ENCODE results near the gene ALPK1. TPM values are rescaled to one million over a fixed set of nuclear protein-coding genes. Genes with fewer than 3 reads are reported as not detected.
A peak's percentile ranks its signal among the peaks of the same experiment; 100 is the strongest.

ALPK1 gene
- total and polyA plus RNA-seq, 2 of the 4 experiments (the other 2 are of a cell fraction), result 3.3 to 7.9 TPM

DNA sequence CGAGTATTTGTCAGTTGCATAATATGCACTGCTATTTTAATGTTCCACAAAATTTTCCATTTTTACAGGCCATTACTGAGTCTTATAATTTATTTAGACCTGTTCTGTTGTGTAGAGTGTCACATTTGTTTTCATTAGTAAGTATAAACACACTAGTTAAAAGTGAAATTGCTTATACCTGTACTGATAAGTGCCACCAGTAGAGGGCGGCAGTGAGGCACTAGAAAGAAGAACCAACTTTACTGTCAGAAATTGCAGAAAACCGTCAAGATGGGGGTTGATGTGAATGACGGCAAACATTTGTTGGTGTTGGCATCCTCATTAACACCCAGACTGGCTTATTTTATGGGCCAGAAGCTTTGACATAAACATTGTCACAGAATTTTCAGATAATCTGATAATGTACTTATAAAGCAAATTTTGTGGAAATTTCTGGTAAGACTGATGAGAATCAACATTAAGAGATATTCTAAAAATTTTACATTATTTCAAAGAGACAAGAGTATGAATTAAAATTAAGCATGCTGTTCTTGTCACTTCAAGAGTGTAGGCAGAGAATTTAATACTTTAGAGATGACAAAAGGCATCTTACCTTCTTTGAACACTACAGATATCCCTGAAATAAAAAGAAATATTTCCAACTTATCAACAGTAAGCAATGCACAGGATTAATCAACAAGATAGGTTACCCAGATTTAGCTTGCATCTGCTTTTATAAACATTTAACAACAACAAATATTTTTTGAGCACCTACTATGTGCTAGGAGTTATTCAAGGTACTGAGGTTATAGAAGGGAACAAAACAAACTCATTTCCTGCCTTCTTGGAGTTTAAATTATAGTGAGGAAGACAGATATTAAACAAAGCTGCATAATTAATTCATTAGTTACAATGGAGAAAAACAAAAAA is 24.9 kb downstream of the ALPK1 start:
- no peak overlapping the region for H3K14ac ChIP-seq (replicated peaks; ENCODE audit: low read depth, low read length)
- no peak overlapping the region for H3K4me3 ChIP-seq (ENCODE audit: insufficient read depth, low read depth, low read length)
- H4K5ac ChIP-seq (ENCODE audit: low read depth, low read length), result no peak overlapping the region
- H3K4me2 ChIP-seq (ENCODE audit: low read depth, low read length), result 0 out of 2 replicates have a peak overlapping the region, but pooled peaks have one; percentile 46
- ChIA-PET CTCF (interaction anchor here (0.6 to 1.0 kb wide), 4 partner anchors 10 to 285 kb away, joined by 3 to 5 read pairs (median 3); partner anchors contain the start of gene ALPK1), POLR2A (ENCODE audit: unreplicated experiment) (no interaction called here)
- H3K4me1 ChIP-seq (ENCODE audit: control insufficient read depth, insufficient read depth, low read length), result no peaks in the 10 kb centered on the region
- ATAC-seq (ENCODE audit: low read depth), result peak; percentile 85
- dilution Hi-C loops (cut with HindIII; ENCODE audit: low sequenced_read_pairs, unreplicated experiment) (no loop called here), in situ Hi-C loops (cut with MboI; ENCODE audit: low sequenced_read_pairs) (no loop called here), intact Hi-C loops (cut with micrococcal nuclease) (loop anchor here (1.0 kb wide), 1 partner anchor 223 kb away; no protein-coding TSS in a partner anchor)
- no peak overlapping the region for H2BK15ac ChIP-seq (ENCODE audit: low read depth, low read length)
- no peaks in the 10 kb centered on the region for H4K20me1 ChIP-seq (ENCODE audit: insufficient read depth, low read length)
- H3K27me3 ChIP-seq (ENCODE audit: control insufficient read depth, insufficient read depth, low read length), result no peaks in the 10 kb centered on the region
- H2AFZ ChIP-seq (replicated peaks; ENCODE audit: low read length, poor library complexity), result no peak overlapping the region
- no peak overlapping the region for H2BK120ac ChIP-seq (ENCODE audit: low read depth, low read length)
- H3K23ac ChIP-seq (ENCODE audit: low read depth, low read length), result no peak overlapping the region
- no peak overlapping the region for H3K9ac ChIP-seq (ENCODE audit: low read depth, low read length)
- H4K91ac ChIP-seq (ENCODE audit: insufficient read depth, low read depth, low read length), result no peak overlapping the region
- 0 out of 2 replicates have a peak, but pooled peaks cover 5% of the 10 kb centered on the region for H3K9me1 ChIP-seq (ENCODE audit: insufficient read depth, low read length)
- H2BK20ac ChIP-seq (ENCODE audit: low read depth, low read length), result no peak overlapping the region
- no peak overlapping the region for H3K4ac ChIP-seq (ENCODE audit: low read depth, low read length)
- DNase-seq, result peak; percentile 60
- peaks cover 4% of the 10 kb centered on the region for H3K36me3 ChIP-seq (ENCODE audit: control insufficient read depth, insufficient read depth, low read length)
- no CpG with 5 or more reads among the region's 4 CpGs for WGBS, 2 experiments (ENCODE audit: extremely low coverage in 2 of 2, insufficient read length in 1 of 2)
- BruUV-seq (replicated peaks), result no TSS peak
- H2BK5ac ChIP-seq (ENCODE audit: low read depth, low read length, poor library complexity, severe bottlenecking), result no peak overlapping the region
- H3K18ac ChIP-seq (ENCODE audit: low read depth, low read length), result no peak overlapping the region
- no peak overlapping the region for H4K8ac ChIP-seq (ENCODE audit: low read depth in 2 of 2, low read length in 2 of 2)
- no peaks in the 10 kb centered on the region for H3K9me3 ChIP-seq (ENCODE audit: control insufficient read depth, insufficient read depth, low read length)
- H2AK5ac ChIP-seq (ENCODE audit: low read depth, low read length), result no peak overlapping the region
- H3K79me1 ChIP-seq (ENCODE audit: low read depth in 1 of 2, low read length in 2 of 2), result no peaks in the 10 kb centered on the region
- H3K56ac ChIP-seq (ENCODE audit: extremely low read depth, insufficient read depth, low read length), result no peak overlapping the region
- H3K27ac ChIP-seq (ENCODE audit: insufficient read depth, low read length), result no peak overlapping the region
- H2AK9ac ChIP-seq (replicated peaks; ENCODE audit: low read depth, low read length, poor library complexity), result no peak overlapping the region
- TF ChIP-seq MAFK (IDR thresholded peaks at IDR 0.05; ENCODE audit: low read depth, low read length) (no peak), RCOR1 (IDR thresholded peaks at IDR 0.05; ENCODE audit: insufficient replicate concordance, low read length) (no peak), BHLHE40 (IDR thresholded peaks at IDR 0.05; ENCODE audit: low read depth, low read length) (no peak), SMC3 (IDR thresholded peaks at IDR 0.05; ENCODE audit: low read depth, low read length) (peak; percentile 65), POLR2A (IDR thresholded peaks at IDR 0.05; ENCODE audit: low read depth, low read length) (no peak), CEBPB (IDR thresholded peaks at IDR 0.05; ENCODE audit: low read depth, low read length) (no peak), MXI1 (IDR thresholded peaks at IDR 0.05; ENCODE audit: borderline replicate concordance, low read depth, low read length) (no peak), RFX5 (IDR thresholded peaks at IDR 0.05; ENCODE audit: low read depth, low read length) (no peak), CHD1 (IDR thresholded peaks at IDR 0.05; ENCODE audit: low read depth, low read length) (no peak), NFE2L2 (IDR thresholded peaks at IDR 0.05; ENCODE audit: low read depth, low read length) (no peak), RAD21 (IDR thresholded peaks at IDR 0.05; ENCODE audit: low read length) (peak; percentile 58), FOS (IDR thresholded peaks at IDR 0.05; ENCODE audit: low read depth, low read length) (no peak), MAZ (IDR thresholded peaks at IDR 0.05; ENCODE audit: borderline replicate concordance, low read depth, low read length) (no peak)
- TF ChIP-seq, protein P1, sequence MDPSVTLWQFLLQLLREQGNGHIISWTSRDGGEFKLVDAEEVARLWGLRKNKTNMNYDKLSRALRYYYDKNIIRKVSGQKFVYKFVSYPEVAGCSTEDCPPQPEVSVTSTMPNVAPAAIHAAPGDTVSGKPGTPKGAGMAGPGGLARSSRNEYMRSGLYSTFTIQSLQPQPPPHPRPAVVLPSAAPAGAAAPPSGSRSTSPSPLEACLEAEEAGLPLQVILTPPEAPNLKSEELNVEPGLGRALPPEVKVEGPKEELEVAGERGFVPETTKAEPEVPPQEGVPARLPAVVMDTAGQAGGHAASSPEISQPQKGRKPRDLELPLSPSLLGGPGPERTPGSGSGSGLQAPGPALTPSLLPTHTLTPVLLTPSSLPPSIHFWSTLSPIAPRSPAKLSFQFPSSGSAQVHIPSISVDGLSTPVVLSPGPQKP (IDR thresholded peaks at IDR 0.05; ENCODE audit: borderline replicate concordance, low read depth, low read length), result no peak
- TF ChIP-seq, protein P2, sequence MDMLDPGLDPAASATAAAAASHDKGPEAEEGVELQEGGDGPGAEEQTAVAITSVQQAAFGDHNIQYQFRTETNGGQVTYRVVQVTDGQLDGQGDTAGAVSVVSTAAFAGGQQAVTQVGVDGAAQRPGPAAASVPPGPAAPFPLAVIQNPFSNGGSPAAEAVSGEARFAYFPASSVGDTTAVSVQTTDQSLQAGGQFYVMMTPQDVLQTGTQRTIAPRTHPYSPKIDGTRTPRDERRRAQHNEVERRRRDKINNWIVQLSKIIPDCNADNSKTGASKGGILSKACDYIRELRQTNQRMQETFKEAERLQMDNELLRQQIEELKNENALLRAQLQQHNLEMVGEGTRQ (IDR thresholded peaks at IDR 0.05; ENCODE audit: low read depth, low read length), result no peak
